GM21515 (cell line): ENCODE data around the gene BTBD9.

Experiments used
- ATAC-seq: cut with Tn5 transposase; IDR thresholded peaks from one replicate; pipeline ENCODE4 v1.9.1; 2021; ENCODE audit not compliant: unreplicated experiment

BTBD9 gene

GRCh38 chr6:38214159-38214558, 425.6 kb downstream of the BTBD9 start:
- no peak for ATAC-seq

GRCh38 chr6:38213251-38213658, 426.5 kb downstream of the BTBD9 start:
- ATAC-seq, result no peak

DNA sequence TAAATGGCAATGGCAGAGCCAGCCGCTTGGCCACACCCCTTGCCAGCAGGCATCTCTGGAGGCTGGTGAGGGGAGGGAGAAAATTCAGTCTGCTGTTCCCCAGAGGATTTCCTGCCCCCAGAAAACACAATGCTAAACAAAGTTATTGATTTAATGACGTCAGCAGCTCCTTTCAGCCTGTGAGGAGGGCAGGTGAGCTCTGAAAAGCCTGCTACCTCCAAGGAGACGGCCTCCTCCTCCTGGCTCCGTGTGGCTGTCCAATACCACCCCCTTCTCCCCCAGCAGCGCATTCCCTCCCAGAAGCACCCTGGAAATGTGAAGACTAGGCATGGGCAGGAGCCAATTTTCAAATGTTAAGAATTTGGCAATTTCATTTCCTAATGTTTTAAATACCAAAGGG, 427.1 kb downstream of the BTBD9 start:
- no peak for ATAC-seq

- no peak for ATAC-seq
Observed at GRCh38 chr6:38212116-38212515, 427.6 kb downstream of the BTBD9 start.

- ATAC-seq, result no peak
Observed at GRCh38 chr6:38209371-38210260, 430.1 kb downstream of the BTBD9 start.

- ATAC-seq, result no peak
Observed at GRCh38 chr6:38208028-38208427, 431.7 kb downstream of the BTBD9 start.

- ATAC-seq, result no peak
Observed at GRCh38 chr6:38207375-38207774, 432.4 kb downstream of the BTBD9 start.

- ATAC-seq, result no peak
Observed at GRCh38 chr6:38198219-38198618, 441.5 kb downstream of the BTBD9 start.

GRCh38 chr6:38195113-38195635, 444.6 kb downstream of the BTBD9 start:
- ATAC-seq, result no peak

DNA sequence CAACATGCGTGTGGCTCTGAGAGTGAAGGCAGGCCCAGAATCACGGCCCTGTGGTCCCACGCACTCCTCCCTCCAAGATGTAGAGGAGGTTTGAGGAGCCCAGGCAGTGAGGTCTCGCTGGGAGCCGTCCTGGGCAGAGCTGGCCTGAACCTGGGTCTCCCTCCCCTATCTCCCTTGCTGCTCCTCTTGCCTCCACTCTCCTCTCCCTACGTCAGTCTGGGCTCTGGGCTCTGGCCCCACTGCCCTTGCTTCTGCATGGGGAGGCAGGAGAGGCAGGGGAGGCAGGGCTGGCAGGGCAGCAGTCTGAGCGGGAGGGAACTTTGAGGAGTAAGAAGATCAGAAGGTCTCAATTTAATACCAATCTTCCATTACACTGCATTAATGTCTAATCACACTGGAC, 445.1 kb downstream of the BTBD9 start:
- no peak for ATAC-seq

DNA sequence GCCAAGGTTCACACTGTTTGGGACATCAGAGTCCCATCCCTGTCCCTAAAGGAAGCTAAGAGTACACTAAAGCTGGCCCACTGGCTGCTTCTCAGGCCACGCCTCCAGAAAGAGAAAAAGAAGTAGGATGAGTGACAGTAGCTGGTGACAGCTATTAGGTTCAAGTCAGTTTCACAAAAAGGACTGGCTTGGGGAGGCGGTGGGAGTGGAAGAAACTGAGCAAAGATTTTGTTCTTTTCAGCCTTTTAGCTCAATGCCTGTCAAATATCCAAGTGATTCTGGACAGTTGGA, 445.5 kb downstream of the BTBD9 start:
- no peak for ATAC-seq

DNA sequence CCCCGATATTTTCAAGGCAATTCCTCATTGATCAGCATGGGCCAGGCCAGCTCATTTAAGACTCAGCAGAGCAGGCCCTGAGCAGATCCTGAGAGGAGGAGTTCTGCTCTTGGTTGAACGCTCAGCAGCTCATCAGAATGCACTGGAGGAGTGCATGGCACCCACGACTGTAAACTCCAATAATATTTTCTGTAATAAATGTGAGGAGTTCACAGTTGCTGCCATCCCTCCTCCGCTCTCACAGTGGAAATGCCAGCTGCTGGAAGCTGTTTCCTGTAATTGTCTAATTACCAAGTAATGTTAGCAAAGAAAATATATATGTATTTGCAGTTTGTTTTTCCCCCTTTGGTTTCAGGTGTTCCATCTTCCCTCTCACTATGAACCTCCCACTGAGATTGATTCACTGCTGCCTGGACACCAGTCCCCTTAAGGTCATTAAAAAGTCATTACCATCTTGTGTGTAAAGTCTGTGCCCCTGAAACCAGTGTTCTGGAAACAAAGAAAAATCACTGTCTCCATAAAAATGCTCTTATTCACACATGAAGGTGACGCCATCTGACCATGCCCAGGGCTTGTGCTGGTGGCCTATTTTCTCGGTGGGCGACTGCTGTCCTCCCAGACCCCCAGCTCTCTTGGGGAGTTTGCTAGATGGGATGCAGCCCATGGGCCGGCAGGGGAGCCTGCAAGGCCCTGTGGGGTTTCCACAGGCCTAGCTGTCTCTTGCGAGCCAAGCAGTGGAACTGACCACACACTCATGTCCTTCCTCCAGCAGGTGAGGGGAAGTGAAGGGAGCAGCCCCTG, 446.0 kb downstream of the BTBD9 start:
- no peak for ATAC-seq

DNA sequence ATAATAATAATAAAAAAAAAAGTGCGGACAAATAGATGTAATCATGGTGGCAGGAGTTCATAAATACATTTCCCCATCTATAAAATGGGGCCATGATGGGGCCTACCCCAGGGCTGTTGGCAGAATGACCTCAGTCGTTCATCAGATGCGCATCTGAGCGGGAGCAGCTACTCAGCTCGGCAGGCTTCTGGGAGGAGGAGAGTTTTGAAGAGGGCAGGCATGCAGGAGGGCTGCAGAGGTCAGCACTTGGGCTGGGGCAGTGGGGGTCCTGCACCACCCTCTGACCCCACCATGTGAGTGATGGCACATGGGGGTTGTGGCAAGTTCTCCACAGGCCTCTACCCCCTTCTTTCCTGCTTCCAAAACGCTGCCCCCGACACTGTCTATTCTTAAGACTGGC, 446.7 kb downstream of the BTBD9 start:
- no peak for ATAC-seq

DNA sequence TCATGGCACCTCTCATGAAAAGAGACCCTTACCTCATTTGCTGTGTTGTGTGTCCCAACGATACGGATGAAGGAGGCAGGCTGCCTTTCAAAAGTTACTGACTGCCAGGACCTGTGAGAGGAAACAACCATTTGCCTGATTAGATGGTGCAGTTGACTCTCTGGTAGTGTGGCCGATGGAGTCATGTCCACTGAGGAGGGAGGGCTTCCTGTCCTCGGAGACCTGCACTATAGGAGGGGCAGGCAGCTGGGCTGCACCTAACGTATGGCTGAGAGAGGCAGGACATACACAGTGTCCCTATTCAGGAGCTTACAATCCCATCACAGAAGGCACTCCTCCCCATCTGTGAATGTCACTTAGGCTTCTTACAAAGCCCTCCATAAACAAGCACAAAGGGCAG, 447.2 kb downstream of the BTBD9 start:
- no peak for ATAC-seq

DNA sequence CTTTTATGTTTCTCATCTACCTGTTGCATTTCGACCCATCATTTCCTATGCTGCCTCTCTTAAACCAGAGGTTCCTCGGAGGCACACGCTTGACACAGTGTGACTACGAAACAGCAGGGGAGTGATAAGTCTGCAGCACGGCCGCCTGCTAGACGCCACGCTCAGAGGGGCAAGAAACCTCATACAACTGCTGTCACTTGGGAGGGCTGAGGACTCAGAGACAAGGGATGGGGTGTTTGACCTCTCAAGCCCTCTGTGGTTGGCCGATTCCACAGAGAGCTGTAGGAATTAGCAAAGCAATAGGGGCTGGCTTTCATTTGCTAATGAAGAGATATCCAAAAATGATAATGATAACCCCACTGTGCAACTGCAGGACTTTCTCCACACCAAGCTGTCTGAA, 447.7 kb downstream of the BTBD9 start:
- no peak for ATAC-seq

- no peak for ATAC-seq
Observed at GRCh38 chr6:38191418-38191817, 448.3 kb downstream of the BTBD9 start.

- no peak for ATAC-seq
Observed at GRCh38 chr6:38188677-38189335, 450.9 kb downstream of the BTBD9 start.

DNA sequence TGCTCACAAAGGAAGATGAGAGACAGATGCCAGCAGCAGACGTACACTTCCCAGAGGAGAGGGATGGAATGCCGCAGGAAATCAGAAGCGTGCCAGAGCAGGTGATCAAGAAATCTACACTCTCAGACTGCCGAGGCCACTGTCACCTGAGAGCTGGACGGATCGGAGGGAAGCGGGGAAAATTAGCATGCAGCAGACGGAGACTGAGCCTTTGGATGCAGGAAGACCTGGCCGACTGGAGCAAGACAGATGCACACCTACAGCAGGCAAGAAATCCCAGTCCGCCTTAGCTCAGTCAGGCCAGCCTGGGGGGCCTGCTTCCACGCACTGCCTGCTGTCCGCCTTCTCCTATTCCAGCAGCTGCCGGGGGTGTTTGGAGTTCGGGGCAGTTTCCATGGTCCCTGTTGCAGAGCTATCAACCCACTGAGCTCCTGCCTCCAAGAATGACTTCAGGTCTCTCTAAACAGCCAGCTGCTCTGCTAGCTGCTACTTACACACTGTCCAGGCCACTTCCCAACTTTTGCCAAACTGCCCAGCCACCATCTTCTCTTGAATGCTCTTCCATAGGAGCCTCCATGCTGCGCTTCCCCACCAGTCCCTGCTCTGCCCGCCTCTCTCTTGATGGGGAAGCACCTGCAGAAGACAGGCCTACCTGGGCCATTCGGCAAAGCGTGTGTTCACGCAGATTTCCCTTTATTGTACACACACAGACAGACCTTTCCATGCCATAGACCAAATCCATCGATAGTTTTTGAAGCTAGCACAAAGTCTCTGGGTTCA, 451.7 kb downstream of the BTBD9 start:
- ATAC-seq, result no peak

DNA sequence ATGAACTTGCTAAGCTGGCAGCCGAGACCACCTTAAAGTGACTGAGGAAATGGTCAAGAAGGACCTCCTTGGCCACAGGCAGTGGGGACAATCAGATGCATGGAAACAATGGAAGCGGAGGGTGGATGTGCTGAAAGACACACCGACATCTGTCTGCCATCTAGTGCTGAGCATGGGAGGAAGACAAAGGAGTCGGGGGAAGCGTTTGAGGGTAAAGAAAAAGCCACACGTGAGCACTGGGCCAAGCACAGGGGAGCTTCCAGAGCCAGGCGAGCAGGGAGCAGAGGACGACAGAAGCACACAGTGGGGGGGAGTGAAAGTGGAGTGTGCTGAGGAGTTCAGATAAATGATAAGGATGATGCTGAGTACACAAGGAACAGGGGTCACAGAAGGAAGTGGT, 452.4 kb downstream of the BTBD9 start:
- no peak for ATAC-seq

- no peak for ATAC-seq
Observed at GRCh38 chr6:38185752-38186151, 454.0 kb downstream of the BTBD9 start.

- no peak for ATAC-seq
Observed at GRCh38 chr6:38185244-38185643, 454.5 kb downstream of the BTBD9 start.
